OCI-LY3 (cell line): ENCODE data around the gene KRTAP29-1.

Source experiments
- EZH2phosphoT487 ChIP-seq: fragments of 200-600 bp; shearing (Covaris generic); IDR thresholded peaks from 2 replicates; pipeline ENCODE4 v1.6.1; 2018; ENCODE audit warnings: antibody characterized with exemption, mixed run types, low read depth
- TF ChIP-seq, protein P1 (sequence below): fragments of 200-600, 300-600 bp; sonication (generic); IDR thresholded peaks from 2 replicates; pipeline ENCODE4 v1.5.1; 2014; ENCODE audit warnings: antibody characterized with exemption, low read length, low read depth

DNA sequence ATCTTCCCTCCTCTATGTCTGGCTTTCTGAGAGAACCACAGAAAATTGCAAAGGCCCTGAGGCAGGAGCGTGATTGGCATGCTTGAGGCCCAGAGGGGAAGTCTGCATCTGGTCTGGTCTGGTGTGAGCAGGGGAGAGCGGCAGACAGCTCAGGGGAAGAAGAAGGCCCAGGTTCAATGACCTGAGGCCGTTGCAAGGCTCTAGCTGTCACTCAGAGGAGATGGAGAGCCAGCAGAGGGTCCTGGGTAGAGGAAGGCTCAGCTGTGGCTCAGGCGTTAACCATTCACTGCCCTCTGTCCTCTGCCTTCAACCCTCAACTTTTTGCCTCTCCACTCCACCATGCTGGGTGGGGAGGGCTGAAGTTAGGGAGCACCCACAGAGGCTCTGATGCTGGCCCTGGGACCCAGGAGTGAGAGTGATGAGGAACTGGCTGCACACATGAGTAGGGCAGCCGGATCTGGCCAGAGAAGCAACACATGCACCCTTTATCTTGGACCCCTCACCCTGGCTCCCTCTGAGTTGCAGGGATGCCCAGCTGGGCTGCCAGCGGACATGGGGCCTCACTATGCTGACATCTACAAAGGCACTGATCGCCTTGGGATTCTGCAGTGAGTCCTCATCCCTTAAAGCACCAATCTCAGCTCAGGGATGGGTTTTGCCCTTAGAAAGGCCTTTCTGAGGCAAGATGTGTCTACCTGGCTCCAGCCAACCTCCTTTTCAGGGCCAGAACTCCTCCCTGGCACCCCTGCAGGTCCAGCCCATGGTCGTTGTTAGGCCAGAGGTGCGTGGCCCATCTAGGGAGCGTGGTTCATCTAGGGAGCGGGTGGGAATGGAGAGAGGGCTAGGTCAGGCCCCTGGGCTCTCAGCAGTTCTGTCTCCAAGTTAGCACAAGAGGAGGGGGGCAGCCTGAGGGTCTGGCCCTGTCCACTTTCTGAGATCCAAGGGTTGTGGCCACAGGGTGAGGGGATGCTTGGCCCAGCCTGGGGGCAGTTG, 20.5 kb upstream of the KRTAP29-1 start:
- TF ChIP-seq, protein P1, sequence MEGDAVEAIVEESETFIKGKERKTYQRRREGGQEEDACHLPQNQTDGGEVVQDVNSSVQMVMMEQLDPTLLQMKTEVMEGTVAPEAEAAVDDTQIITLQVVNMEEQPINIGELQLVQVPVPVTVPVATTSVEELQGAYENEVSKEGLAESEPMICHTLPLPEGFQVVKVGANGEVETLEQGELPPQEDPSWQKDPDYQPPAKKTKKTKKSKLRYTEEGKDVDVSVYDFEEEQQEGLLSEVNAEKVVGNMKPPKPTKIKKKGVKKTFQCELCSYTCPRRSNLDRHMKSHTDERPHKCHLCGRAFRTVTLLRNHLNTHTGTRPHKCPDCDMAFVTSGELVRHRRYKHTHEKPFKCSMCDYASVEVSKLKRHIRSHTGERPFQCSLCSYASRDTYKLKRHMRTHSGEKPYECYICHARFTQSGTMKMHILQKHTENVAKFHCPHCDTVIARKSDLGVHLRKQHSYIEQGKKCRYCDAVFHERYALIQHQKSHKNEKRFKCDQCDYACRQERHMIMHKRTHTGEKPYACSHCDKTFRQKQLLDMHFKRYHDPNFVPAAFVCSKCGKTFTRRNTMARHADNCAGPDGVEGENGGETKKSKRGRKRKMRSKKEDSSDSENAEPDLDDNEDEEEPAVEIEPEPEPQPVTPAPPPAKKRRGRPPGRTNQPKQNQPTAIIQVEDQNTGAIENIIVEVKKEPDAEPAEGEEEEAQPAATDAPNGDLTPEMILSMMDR, result no peak
- TF ChIP-seq EZH2phosphoT487, result no peak
